ENCODE measurements around the gene ISG20L2.

DNA sequence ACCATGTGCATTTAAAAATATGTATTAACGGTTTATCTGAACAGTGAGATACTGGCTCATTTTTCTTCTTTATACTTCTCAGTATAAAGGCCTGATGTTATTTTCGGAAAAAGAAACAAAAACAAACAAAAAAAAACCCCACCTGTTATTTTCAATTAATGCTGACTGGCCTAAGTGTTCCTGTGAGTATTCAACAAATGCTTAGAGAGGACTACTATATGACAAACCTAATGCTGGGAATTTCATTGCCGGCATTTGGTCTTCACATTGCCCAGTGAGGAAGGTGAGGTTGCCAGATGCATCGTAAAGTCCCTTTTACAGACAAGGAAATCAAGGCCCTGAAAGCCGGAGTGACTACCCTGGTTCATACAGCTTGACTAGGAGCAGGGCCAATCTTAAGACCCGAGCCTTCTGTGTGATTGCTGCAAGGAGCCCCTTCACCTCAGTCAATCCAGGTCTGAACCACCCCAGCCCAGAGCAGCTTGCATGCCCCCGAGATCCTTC, 11.7 kb upstream of the ISG20L2 start:
- TF ChIP-seq, protein P1, sequence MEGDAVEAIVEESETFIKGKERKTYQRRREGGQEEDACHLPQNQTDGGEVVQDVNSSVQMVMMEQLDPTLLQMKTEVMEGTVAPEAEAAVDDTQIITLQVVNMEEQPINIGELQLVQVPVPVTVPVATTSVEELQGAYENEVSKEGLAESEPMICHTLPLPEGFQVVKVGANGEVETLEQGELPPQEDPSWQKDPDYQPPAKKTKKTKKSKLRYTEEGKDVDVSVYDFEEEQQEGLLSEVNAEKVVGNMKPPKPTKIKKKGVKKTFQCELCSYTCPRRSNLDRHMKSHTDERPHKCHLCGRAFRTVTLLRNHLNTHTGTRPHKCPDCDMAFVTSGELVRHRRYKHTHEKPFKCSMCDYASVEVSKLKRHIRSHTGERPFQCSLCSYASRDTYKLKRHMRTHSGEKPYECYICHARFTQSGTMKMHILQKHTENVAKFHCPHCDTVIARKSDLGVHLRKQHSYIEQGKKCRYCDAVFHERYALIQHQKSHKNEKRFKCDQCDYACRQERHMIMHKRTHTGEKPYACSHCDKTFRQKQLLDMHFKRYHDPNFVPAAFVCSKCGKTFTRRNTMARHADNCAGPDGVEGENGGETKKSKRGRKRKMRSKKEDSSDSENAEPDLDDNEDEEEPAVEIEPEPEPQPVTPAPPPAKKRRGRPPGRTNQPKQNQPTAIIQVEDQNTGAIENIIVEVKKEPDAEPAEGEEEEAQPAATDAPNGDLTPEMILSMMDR (IDR thresholded peaks at IDR 0.05), result no peak
- no peak for TF ChIP-seq EZH2 (IDR thresholded peaks at IDR 0.05)
